ENCODE measurements around the gene PDSS1.

PDSS1 gene

GRCh38 chr10:26739071-26739631 lies 41.6 kb downstream of the PDSS1 start:
- Mint-ChIP-seq H3K27me3 (no peaks in the 10 kb centered on the region), H3K4me3 (peak overlapping the region; percentile 72 to 73), H3K36me3 (peaks cover 56 to 82% of the 10 kb centered on the region in 2 donors), H3K27ac (peak overlapping the region; percentile 97), H3K4me1 (peaks cover 51 to 86% of the 10 kb centered on the region in 2 donors), H3K9me3 (no peaks in the 10 kb centered on the region)
- ATAC-seq (replicated peaks): peak; percentile 37 to 45
- DNase-seq: peak; percentile 40

- H3K27me3 Mint-ChIP-seq: no peaks in the 10 kb centered on the region
- H3K4me3 Mint-ChIP-seq: no peak overlapping the region
- H3K36me3 Mint-ChIP-seq: peaks cover 59 to 73% of the 10 kb centered on the region in 2 donors
- no peak for DNase-seq
- H3K27ac Mint-ChIP-seq: no peak overlapping the region
- H3K9me3 Mint-ChIP-seq: no peaks in the 10 kb centered on the region
- no peak for ATAC-seq (replicated peaks)
- peaks cover 47 to 72% of the 10 kb centered on the region in 2 donors for H3K4me1 Mint-ChIP-seq
Measured at GRCh38 chr10:26741368-26741767, 43.9 kb downstream of the PDSS1 start.

GRCh38 chr10:26743091-26743490 lies 45.6 kb downstream of the PDSS1 start:
- DNase-seq: no peak
- Mint-ChIP-seq H3K9me3 (no peaks in the 10 kb centered on the region), H3K4me3 (peak overlapping the region in 1 of 2 donors; percentile 27), H3K4me1 (peaks cover 33 to 55% of the 10 kb centered on the region in 2 donors), H3K36me3 (peaks cover 57 to 69% of the 10 kb centered on the region in 2 donors), H3K27ac (peak overlapping the region; percentile 74), H3K27me3 (no peaks in the 10 kb centered on the region)
- ATAC-seq (replicated peaks): no peak

GRCh38 chr10:26743841-26744240 lies 46.3 kb downstream of the PDSS1 start:
- Mint-ChIP-seq H3K4me3 (no peak overlapping the region), H3K27me3 (no peaks in the 10 kb centered on the region), H3K4me1 (peaks cover 28 to 48% of the 10 kb centered on the region in 2 donors), H3K9me3 (no peaks in the 10 kb centered on the region), H3K36me3 (peaks cover 55 to 62% of the 10 kb centered on the region in 2 donors), H3K27ac (peak overlapping the region; percentile 31)
- DNase-seq: no peak
- no peak for ATAC-seq (replicated peaks)

GRCh38 chr10:26746061-26746460 lies 48.6 kb downstream of the PDSS1 start:
- DNase-seq: no peak
- H3K27me3 Mint-ChIP-seq: no peaks in the 10 kb centered on the region
- H3K4me3 Mint-ChIP-seq: no peak overlapping the region
- H3K36me3 Mint-ChIP-seq: peaks cover 37 to 48% of the 10 kb centered on the region in 2 donors
- H3K4me1 Mint-ChIP-seq: peaks cover 17 to 28% of the 10 kb centered on the region in 2 donors
- no peak for ATAC-seq (replicated peaks)
- H3K27ac Mint-ChIP-seq: peak overlapping the region; percentile 67
- H3K9me3 Mint-ChIP-seq: no peaks in the 10 kb centered on the region

- Mint-ChIP-seq H3K4me3 (peak overlapping the region; percentile 36 to 79), H3K9me3 (no peaks in the 10 kb centered on the region), H3K27ac (peak overlapping the region; percentile 4), H3K36me3 (peaks cover 17 to 34% of the 10 kb centered on the region in 2 donors), H3K4me1 (peaks cover 5 to 8% of the 10 kb centered on the region in 2 donors), H3K27me3 (no peaks in the 10 kb centered on the region)
- DNase-seq: no peak
- ATAC-seq (replicated peaks): peak; percentile 91 to 95
Measured at GRCh38 chr10:26755443-26755903, 58.0 kb downstream of the PDSS1 start.

GRCh38 chr10:26759008-26759407 lies 61.5 kb downstream of the PDSS1 start:
- H3K36me3 Mint-ChIP-seq: peaks cover 22 to 33% of the 10 kb centered on the region in 2 donors
- ATAC-seq (replicated peaks): no peak
- no peak for DNase-seq
- no peaks in the 10 kb centered on the region for H3K27me3 Mint-ChIP-seq
- no peak overlapping the region for H3K27ac Mint-ChIP-seq
- no peaks in the 10 kb centered on the region for H3K9me3 Mint-ChIP-seq
- H3K4me3 Mint-ChIP-seq: no peak overlapping the region
- peaks cover 5 to 8% of the 10 kb centered on the region in 2 donors for H3K4me1 Mint-ChIP-seq

GRCh38 chr10:26765549-26765948 lies 68.0 kb downstream of the PDSS1 start:
- Mint-ChIP-seq H3K27me3 (no peaks in the 10 kb centered on the region), H3K9me3 (no peaks in the 10 kb centered on the region), H3K4me1 (peaks cover 3 to 8% of the 10 kb centered on the region in 2 donors), H3K27ac (peak overlapping the region; percentile 37), H3K4me3 (no peak overlapping the region), H3K36me3 (peaks cover 12 to 30% of the 10 kb centered on the region in 2 donors)
- DNase-seq (no peak), ATAC-seq (replicated peaks) (no peak)

- ATAC-seq (replicated peaks) (no peak), DNase-seq (no peak)
- Mint-ChIP-seq H3K4me1 (peaks cover 6 to 22% of the 10 kb centered on the region in 2 donors), H3K27ac (no peak overlapping the region), H3K9me3 (no peaks in the 10 kb centered on the region), H3K4me3 (no peak overlapping the region), H3K36me3 (peaks cover 3 to 20% of the 10 kb centered on the region in 2 donors), H3K27me3 (no peaks in the 10 kb centered on the region)
Measured at GRCh38 chr10:26770069-26770468, 72.6 kb downstream of the PDSS1 start.

GRCh38 chr10:26773633-26774032 lies 76.1 kb downstream of the PDSS1 start:
- Mint-ChIP-seq H3K27me3 (no peaks in the 10 kb centered on the region), H3K4me1 (peaks cover 16 to 37% of the 10 kb centered on the region in 2 donors), H3K4me3 (no peak overlapping the region), H3K36me3 (peaks cover 9 to 15% of the 10 kb centered on the region in 2 donors), H3K27ac (no peak overlapping the region), H3K9me3 (no peaks in the 10 kb centered on the region)
- no peak for DNase-seq
- ATAC-seq (replicated peaks): no peak

- no peak overlapping the region for H3K27ac Mint-ChIP-seq
- peaks cover 34 to 57% of the 10 kb centered on the region in 2 donors for H3K4me1 Mint-ChIP-seq
- H3K27me3 Mint-ChIP-seq: no peaks in the 10 kb centered on the region
- H3K36me3 Mint-ChIP-seq: peaks cover 8 to 15% of the 10 kb centered on the region in 2 donors
- ATAC-seq (replicated peaks) (no peak), DNase-seq (no peak)
- H3K9me3 Mint-ChIP-seq: no peaks in the 10 kb centered on the region
- H3K4me3 Mint-ChIP-seq: no peak overlapping the region
Measured at GRCh38 chr10:26776258-26776657, 78.8 kb downstream of the PDSS1 start.

GRCh38 chr10:26777686-26778085 lies 80.2 kb downstream of the PDSS1 start:
- no peak overlapping the region for H3K27ac Mint-ChIP-seq
- no peaks in the 10 kb centered on the region for H3K27me3 Mint-ChIP-seq
- DNase-seq: no peak
- peaks cover 8 to 15% of the 10 kb centered on the region in 2 donors for H3K36me3 Mint-ChIP-seq
- no peak for ATAC-seq (replicated peaks)
- H3K4me1 Mint-ChIP-seq: peaks cover 47 to 71% of the 10 kb centered on the region in 2 donors
- no peaks in the 10 kb centered on the region for H3K9me3 Mint-ChIP-seq
- no peak overlapping the region for H3K4me3 Mint-ChIP-seq

GRCh38 chr10:26779176-26779860 lies 81.8 kb downstream of the PDSS1 start:
- H3K9me3 Mint-ChIP-seq: no peaks in the 10 kb centered on the region
- no peak overlapping the region for H3K4me3 Mint-ChIP-seq
- H3K36me3 Mint-ChIP-seq: peaks cover 8 to 20% of the 10 kb centered on the region in 2 donors
- H3K4me1 Mint-ChIP-seq: peaks cover 57 to 78% of the 10 kb centered on the region in 2 donors
- no peak overlapping the region for H3K27ac Mint-ChIP-seq
- no peak for ATAC-seq (replicated peaks)
- no peaks in the 10 kb centered on the region for H3K27me3 Mint-ChIP-seq
- no peak for DNase-seq

GRCh38 chr10:26780106-26780792 lies 82.7 kb downstream of the PDSS1 start:
- H3K36me3 Mint-ChIP-seq: peaks cover 8 to 21% of the 10 kb centered on the region in 2 donors
- peak overlapping the region in 1 of 2 donors; percentile 32 for H3K4me3 Mint-ChIP-seq
- no peaks in the 10 kb centered on the region for H3K27me3 Mint-ChIP-seq
- peak overlapping the region; percentile 93 for H3K27ac Mint-ChIP-seq
- H3K4me1 Mint-ChIP-seq: peaks cover 60 to 84% of the 10 kb centered on the region in 2 donors
- ATAC-seq (replicated peaks): no peak
- DNase-seq: no peak
- no peaks in the 10 kb centered on the region for H3K9me3 Mint-ChIP-seq

Data from stimulated activated naive B cell treated with anti-CD40 and anti-IgM and Interleukin-4, amounts not matched to agents 10 μg/mL and 1 μg/mL and 100 μg/mL, for 72 hours (primary cell).